Tongue (tissue), 2 donors: Measurements from ENCODE around the gene POT1. TPM values are rescaled to one million over a fixed set of nuclear protein-coding genes. Genes with fewer than 3 reads are reported as not detected.

Experiments used
- DNase-seq: peaks from one replicate; pipeline ENCODE4 v3.0.0-alpha.2; 2015
- total RNA-seq: library from RNA; depleted of rRNA; stranded (reverse); fragments of >200 nt; gene quantifications from one replicate; pipeline ENCODE4 v1.2.3, GENCODE V29; 2014

POT1 gene
- total RNA-seq, 1 donor from 2014 or later: 53.5 TPM

- DNase-seq: no peak
These were observed 19.8 kb downstream of the POT1 start for GRCh38 chr7:124909808-124910207.

DNA sequence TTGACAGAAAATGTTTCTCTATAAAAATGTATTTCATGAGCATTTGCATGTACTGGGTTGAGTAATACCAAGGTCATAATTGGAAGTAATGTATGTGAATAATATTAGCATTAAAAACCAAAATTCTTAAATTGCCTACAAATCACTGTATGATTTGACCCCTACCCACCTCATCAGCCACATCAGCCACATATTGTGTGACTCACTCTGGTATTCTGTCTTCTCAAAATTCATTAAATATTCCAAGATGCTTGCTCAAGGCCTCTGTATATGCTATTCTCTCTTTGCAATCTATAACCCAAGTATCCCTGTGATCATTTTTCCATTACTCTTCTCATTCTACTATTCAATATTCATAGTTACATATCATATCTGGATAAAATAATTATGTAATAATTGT, 21.4 kb downstream of the POT1 start:
- no peak for DNase-seq

DNA sequence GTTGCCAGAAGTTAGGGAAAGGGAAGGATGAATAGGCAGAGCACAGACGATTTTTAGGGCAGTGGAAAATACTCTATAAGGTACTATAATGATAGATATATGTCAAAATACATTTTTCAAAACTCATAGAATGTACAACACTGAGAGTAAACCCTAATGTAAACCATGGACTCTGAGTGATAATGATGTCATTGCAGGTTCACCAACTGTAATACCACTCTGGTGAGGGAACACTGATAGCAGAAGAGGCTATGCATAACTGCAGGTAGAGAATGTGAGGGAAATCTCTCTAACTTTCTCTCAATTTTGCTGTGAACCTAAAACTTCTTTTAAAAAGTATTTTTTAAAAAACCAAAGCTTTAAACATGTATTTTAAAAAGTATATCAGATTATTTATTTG, 22.1 kb downstream of the POT1 start:
- no peak for DNase-seq

DNA sequence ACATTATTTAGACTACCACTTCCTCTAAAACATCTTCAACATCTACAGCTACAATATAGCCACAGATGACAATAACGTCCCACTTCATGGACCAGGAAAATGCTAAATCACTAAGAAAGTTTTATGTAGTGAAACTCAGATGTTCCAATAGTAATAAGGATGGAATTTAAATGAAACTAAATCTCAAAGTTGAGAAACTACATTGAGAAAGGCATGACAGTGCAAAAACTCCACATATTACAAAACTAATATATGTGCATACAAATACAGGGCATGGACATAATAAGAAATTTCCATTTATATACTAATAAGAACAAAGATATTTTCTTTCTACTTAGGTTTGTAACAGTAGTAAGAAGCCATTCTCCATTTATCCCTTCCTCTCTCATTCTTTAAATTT, 31.1 kb downstream of the POT1 start:
- no peak for DNase-seq

DNA sequence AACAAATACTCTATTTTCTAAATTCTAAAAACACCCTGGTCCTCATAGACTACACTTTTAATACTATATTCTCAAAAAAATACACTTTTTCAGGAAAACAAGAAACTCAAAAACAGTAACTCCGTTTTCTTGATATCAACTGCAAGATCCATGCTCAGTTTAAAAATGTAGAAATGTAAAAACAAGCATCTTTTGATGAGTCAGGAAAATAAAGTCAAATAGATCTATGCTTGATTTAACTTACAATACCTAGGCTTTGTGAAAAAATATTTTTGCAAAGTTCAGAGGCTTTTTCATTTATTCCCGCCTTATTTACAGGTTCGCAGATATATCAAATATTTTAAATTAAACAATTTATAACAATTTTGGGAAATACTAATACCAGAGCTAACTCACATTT, 33.6 kb downstream of the POT1 start:
- DNase-seq: no peak

GRCh38 chr7:124893140-124893827, 36.3 kb downstream of the POT1 start:
- no peak for DNase-seq

DNA sequence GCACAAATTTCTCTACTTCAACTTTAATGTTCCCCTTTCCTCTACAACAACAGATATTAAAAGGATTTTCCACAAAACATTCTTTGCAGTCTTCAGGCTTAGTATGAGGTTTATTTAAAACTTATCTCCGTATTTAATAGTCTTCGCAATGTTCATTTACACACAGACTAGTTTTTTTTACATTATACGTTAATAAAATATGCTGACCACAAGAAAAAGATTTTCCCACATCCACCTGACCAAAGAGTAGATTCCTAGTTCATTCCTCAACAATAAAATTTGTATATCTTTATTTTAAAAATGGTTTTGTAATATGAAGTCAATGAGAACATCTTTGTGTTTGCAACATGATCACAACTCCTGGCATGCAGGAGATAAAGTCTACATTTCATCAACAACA, 42.4 kb downstream of the POT1 start:
- DNase-seq: no peak

- DNase-seq: no peak
These were observed 47.6 kb downstream of the POT1 start for GRCh38 chr7:124881981-124882380.

DNA sequence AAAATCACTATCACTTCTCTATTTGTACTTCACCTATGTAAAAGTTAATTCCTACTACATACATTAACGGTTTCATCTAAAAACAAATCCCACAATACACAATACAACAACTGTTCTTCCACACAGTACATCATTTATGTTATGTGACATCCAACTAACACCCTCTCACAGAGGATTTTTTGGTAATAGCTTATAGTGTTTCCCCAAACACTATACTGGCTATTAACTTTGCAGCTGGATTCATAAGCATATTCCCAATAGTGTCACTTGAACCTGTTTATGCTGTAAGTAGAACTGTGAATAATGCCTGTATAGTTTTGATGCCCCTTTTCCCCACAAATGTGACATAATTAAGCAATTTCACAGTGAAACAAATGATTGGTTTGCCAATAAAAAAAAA, 49.9 kb downstream of the POT1 start:
- DNase-seq: no peak

- DNase-seq: no peak
These were observed 50.5 kb downstream of the POT1 start for GRCh38 chr7:124879103-124879502.

GRCh38 chr7:124874644-124875163, 54.9 kb downstream of the POT1 start:
- no peak for DNase-seq

DNA sequence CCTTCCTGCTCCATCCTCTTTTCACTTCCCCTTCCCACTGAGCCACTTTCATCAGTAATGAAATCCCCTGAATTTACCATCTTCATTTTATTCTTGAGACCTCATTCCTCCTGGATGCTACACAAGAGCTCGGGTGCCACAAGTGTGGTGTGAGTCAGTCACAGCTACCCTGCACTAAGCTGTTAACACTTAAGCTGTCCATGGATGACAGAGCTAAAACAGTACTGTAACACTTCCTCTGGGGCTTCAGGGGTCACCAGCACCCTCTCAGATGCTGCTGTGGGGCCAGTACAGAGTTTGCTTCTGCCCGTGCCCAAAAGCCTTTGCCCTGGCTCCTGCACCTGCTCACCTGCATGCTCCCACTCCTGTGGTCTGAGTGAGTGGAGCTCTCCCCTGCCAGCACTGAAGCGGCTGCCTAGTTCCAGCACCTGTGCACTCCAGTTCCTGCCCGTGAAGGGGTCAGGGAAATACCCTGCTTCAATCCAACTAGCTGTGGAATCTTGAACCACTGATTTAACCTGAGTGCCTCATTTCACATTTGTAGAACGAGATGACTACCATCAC, 71.9 kb downstream of the POT1 start:
- DNase-seq: no peak

DNA sequence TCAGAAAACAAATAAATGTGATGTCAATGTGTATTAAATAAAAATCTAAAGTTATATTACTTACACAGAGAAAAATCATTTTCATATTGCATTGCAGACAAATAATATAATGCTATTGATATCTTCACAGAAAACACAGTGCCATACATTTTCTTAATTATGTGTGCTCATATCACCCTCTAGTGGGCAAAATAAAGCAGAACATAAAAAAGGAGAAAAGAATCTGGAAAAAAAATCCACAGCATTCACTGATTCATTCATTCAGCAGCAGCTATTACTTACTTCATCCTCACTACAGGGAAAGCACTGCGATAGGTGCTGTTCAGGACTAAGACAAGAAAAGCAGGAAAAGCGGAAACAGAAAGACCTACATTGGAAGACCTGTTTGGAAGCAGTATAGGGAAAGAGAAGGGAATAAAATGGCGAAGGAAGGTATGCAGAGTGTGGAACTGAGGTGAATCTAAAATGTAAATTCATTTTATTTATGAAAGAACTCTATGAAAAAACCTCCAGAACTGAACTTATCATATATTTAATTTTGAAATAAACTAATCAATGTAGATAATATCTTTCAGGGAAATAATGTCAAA, 73.2 kb downstream of the POT1 start:
- DNase-seq: peak; percentile 59

DNA sequence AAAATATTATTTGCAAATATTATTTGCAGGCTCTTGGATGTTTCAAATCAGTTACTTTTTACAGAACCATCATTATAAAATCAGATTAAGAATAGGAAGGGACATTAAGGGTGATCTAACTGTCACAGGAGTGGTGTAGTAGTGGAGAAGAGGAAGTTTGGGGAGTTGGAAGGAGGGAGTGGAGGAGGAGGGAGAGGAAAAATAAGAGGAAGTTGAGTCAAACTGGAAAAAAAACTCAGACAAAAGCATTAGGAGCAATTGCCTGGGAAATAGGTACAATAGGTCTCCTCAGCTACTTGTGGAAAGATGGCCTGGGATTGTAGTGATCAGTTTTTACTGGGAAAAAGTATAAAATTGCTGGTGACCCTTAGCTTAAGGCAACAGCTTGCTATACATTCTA, 86.3 kb downstream of the POT1 start:
- DNase-seq: no peak

DNA sequence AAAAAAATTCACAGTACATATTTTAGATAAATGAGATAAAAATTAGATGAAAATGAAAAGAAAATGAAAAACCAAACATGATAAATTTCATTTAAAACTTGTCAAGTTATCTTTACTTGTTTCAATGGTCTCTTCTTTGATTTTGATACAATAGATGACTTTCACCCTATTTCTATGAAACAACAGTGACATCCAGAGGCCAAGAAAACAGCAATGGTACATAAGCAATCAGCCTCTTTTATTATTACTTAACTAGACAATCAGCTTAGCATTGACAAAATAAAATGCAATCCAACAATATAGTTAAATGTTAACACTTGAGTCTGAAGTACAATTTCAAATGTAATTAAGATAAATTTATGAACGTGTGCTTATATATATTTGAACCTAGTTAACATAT, 89.2 kb downstream of the POT1 start:
- peak; percentile 12 for DNase-seq

GRCh38 chr7:124839687-124840086, 89.9 kb downstream of the POT1 start:
- DNase-seq: no peak

GRCh38 chr7:124836173-124836572, 93.5 kb downstream of the POT1 start:
- DNase-seq: no peak

DNA sequence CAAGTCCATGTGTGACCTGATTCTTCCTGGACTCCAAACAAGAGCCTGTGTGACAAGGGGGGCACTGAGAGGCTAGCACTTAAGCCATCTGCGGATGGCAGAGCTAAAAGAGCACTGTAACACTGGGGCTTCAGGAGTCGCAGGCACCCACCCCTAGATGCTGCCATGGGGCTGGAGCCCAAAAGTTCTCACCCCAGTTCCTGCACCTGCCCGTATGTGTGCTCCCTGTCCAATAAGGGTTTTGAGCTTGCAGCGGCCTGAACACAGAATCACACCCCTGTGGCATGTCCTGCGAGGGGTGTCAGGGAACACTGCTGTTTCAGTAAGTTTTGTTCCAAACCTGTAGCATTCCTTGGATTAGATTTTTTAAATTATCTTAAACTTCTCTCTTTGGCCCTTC, 110.8 kb downstream of the POT1 start:
- no peak for DNase-seq

GRCh38 chr7:124813994-124814798, 115.4 kb downstream of the POT1 start:
- DNase-seq: no peak

- no peak for DNase-seq
These were observed 116.9 kb downstream of the POT1 start for GRCh38 chr7:124812764-124813163.

DNA sequence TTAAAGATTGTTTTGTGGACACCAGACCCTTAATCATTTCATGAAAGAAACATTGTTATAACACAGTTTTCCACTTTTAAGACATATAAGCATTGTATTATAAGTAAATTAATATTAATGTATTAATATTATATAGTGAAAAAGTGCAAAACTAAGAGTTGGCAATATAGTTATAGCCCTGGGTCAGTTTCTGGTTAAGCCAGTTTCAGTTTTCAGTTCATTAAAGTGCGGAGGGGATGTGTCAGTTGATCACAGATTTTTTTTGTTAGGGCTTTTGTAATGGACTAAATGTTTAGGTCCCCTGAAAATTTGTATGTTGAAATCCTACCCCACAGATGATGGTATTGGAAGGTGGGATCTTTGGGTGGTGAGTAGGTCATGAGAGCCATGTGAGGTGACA, 118.3 kb downstream of the POT1 start:
- DNase-seq: no peak

DNA sequence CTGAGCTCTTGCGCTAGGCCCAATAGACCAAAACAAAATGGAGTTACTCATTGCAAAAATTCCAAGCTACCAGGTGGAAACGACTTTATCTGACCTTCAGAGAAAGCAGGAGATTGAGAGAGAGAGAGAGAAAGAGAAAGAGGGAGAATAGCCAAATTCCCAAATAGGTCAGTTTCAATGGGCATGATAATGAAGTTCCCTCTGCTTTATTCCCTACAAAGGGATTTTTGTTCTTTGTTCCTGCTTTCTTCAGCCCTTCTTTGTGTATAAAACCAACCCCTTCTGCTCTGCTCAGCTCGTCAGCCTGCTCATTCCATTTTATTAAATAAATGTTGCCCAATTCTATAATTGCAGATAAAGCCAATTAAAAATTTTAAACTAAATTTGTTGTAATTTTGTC, 119.0 kb downstream of the POT1 start:
- no peak for DNase-seq

GRCh38 chr7:124808206-124808605, 121.4 kb downstream of the POT1 start:
- DNase-seq: no peak
